Activated T-helper 1 cell treated with Interleukin-2 at 50 U/mL for 16 hours (primary cell): ENCODE data around the gene TRIM75.
"Not testable (repeated sequence)": the region's sequence is repeated elsewhere in the genome, so short reads cannot be mapped to it uniquely, and the experiment has no call there.

Experiments used
- DNase-seq: peaks from one replicate; pipeline ENCODE4 v3.0.0-alpha.2; 2020; ENCODE audit warnings: low read depth

Gene TRIM75

DNA sequence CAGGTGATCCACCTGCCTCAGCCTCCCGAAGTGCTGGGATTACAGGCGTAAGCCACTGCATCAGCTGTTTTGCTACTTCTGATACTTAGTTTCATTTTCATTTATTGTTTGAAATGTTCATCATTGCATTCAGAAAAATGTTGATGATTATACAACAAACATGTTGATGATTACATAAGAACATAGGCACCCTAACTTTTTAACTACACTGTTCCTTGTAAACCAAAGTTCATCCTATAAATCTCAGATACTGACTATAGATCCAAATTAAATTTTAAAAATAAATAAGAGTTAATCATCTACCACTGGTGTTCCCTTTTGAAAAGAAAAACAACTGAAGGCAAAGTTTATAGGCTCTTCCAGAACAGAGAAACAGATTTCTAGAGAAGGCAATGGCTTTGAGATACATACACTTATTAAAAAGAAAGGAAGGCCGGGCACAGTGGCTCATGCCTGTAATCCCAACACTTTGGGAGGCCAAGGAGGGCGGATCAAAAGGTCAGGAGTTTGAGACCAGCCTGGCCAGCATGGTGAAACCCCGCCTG lies 23.4 kb downstream of the TRIM75 start:
- no peak for DNase-seq

DNA sequence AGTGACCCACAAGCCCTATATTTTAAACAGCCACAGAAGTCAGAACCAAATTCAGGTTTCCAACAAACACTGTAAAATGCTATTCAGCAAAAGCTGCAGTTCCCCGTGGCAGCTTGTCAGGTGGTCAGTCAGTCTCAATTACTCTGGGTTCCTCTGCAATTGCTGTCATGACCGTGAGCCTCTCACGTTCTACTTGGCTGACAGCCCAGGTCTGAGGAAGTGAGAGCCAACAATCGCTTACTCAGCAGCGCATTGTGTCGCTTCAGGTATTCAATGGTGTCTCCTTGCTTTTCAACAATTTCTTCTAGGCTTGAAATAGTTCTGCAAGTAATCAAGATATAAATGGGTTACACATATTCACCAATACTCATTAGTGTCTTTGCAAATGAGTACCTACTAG lies 25.8 kb downstream of the TRIM75 start:
- DNase-seq = no peak

DNA sequence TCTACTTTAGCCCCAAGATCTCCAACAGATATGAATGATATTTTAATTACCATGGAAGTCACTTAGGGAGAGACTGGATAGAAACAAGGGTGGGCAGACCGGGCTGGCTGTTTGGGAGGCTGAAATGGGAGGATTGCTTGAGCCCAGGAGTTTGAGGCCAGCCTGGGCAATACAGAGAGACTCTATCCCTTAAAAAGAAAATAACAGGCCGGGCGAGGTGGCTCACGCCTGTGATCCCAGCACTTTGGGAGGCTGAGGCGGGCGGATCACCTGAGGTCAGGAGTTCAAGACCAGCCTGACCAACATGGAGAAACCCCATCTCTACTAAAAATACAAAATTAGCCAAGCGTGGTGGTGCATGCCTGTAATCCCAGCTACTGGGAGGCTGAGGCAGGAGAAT lies 31.1 kb downstream of the TRIM75 start:
- DNase-seq = not testable (repeated sequence)

DNA sequence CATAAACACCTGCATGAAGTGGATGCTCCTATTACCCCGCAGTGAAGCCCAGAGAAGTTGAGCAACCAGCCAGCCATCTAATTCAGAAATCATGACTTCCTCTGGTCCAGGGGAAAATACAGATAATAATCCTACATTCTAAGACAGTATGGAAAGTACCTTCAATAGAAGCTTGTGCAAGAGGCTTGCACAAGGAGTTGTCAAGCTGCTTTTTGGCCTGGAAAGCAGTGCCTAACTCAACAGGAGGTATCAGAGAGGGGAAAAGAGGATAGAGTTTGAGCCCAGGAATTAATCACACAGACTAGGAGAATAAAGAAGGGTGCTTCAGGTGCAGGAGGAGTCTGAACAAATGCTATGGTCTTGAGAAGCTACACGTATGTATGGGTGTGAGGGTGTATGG lies 32.3 kb downstream of the TRIM75 start:
- no peak for DNase-seq

DNA sequence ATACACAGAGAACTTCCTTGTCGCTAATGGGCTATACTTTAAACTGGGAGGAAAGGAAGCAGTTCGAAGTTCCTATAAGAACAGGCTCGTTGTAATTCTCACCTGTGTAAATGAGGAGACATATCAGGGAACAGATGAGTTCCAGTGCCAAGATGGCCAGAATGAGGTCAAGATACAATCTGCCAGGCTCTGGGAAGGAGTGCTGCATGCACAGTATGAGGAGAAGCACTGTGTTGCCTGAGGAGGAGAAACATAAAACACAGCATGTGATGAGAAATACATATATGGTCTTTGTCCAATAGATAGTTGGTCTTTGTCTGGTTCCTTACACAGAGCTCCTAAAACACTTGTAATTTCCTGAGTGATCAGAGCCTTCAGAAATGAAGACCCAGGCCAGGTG lies 34.7 kb downstream of the TRIM75 start:
- no peak for DNase-seq

DNA sequence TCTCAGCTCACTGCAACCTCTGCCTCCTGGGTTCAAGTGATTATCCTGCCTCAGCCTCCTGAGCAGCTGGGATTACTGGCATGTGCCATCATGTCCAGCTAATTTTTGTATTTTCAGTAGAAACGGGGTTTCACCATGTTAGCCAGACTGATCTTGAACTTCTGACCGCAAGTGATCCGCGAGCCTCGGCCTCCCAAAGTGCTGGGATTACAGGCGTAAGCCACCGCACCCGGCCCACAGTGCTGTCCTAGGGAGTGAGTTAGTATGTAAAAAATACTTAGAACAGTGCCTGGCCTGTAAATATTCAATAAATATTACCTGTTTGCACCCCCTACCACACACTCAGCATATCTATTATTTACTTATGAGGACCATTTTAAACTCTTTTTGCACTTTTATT lies 38.5 kb downstream of the TRIM75 start:
- DNase-seq = not testable (repeated sequence)

DNA sequence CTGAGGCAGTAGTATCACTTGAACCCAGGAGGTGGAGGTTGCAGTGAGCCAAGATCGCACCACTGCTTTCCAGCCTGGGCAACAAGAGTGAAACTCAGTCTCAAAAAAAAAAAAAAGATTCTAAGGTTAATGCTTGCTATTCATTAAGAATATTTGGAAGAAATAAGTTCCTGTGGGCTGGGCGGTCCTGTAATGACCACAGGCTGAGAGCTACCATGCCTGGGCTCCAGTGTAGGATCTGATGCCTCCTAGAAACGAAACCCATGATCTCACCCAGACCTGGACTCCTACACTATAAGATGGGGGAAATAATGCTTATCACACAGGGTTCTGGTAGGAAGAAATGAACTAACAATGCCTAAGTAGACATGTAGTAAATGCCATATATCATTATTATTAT lies 41.2 kb downstream of the TRIM75 start:
- DNase-seq = no peak

DNA sequence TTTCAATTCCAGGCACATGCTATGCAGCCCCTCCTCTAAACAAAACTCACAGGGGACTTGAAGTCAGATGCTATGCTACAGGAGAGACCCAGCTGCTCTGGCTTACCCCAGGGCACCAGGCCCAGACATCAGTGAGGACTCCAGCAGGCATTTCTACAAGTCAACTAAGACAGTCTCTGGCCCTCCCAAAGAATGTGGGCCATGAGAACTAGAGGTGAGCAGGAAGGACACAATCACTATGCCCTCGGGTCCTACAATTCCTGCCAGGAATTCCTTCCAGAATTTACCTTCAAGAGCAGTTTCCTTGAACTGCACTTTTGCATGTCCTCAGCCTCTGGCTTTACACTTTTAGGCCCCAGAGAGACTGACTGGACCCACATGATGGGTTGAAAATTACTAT lies 41.6 kb downstream of the TRIM75 start:
- DNase-seq = no peak

DNA sequence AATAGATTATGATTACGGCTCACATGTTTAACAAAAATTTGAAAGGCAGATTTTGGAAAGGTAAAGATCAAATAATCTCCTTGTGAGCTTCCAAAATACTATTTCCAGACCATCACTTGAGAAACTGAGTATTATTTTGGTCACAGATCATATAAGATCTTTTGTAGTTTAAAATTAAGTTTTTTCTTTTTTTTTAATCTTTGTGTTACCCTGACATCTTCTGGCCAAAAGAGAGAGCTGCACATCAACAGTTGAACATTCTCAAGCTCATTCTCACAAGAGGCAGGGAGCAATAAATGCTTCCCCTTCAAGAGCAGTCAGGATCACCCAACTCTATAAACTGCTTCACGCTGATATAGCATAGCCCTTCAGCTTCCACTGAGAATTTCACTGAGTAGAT lies 43.1 kb downstream of the TRIM75 start:
- DNase-seq = no peak

DNA sequence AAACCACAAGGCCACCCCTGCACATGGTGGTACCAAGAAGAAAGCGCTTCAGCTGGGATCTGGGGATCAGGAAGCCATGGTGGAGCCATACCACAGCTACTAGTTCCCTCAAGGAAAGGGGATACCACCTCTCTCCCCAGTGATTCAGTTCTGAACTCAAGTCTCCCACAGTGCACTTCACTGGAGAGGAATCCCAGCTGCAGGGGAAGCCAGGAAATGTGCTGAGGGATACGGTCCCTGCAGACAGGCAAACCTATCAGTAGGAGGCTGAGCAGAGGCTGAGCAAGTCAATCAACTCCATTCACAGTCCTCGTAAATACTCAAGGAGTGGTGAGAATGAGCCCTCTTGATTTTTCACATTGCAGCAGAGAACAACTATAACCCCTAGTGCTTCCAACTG lies 48.0 kb downstream of the TRIM75 start:
- no peak for DNase-seq

DNA sequence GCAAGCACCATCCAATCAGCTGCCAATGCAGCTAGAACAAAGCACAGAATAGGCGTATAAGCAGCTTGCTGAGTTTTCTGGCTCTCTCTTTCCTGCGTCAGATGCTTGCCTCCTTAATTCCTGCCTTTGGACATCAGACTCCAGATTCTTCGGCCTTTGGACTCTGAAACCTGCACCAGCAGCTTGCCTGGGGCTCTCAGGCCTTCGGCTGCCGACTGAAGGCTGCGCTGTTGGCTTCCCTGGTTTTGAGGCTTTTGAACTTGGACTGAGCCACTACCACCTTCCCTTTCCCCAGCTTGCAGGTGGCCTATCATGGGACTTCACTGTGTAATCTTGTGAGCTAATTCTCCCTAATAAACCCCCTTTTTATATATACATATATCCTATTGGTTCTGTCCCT lies 52.9 kb downstream of the TRIM75 start:
- DNase-seq = no peak
